GM20000 (cell line): ENCODE measurements around the gene PCGF3.
A peak's percentile ranks its signal among the peaks of the same experiment; 100 is the strongest.

ENCODE experiments used
- DNase-seq: peaks from one replicate; pipeline ENCODE4 v3.0.0; 2012; ENCODE audit warnings: low spot score
- TF ChIP-seq, protein P1 (sequence below): IDR thresholded peaks from 2 replicates; pipeline ENCODE4 v1.5.1; 2012; ENCODE audit warnings: mild to moderate bottlenecking, control low read depth; ENCODE audit errors: extremely low read depth, missing control alignments

Gene PCGF3, protein sequence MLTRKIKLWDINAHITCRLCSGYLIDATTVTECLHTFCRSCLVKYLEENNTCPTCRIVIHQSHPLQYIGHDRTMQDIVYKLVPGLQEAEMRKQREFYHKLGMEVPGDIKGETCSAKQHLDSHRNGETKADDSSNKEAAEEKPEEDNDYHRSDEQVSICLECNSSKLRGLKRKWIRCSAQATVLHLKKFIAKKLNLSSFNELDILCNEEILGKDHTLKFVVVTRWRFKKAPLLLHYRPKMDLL

DNA sequence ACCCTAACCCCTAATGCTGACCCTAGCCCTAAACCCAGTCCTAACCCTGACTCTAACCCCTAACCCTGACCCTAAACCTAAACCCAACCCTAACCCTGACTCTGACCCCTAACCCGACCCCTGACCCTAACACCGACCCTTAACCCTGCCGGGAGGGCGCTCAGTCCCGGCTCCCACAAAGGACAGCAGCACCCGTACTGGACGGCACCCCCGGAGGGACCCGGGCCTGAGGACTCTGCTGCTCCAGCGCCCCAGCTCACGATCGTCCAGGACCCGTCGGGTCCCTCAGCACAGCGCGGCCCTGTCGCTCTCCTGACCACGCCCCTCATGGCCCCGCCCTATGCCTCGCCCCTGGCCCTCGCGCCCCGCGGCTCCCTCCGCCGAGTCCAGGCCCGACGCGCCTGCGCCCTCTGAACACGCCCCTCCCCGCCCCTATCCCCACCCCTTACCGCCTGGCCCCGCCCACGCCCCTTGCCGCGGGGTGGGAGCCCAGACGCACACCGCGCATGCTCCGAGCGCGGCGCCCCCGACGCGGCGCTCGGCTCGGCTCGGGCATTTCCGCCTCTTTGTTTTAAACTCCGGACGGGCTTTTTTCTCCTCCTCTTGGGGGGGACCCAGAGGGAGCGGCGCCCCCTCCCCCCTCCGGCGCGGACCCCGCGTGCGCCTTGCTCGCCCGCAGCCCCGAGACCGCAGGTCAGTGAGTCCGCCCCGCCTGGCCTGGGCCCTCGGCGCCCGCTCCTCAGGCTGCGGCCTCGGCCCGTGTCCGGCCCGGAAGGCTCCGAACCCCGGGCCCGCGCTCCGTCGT is at the start of gene PCGF3:
Gene PCGF3 (plus strand): TSS at position 555 of the 805 bp plus-strand sequence. CDS start 27,849 bp downstream, outside the sequence.
- TF ChIP-seq, protein P1, sequence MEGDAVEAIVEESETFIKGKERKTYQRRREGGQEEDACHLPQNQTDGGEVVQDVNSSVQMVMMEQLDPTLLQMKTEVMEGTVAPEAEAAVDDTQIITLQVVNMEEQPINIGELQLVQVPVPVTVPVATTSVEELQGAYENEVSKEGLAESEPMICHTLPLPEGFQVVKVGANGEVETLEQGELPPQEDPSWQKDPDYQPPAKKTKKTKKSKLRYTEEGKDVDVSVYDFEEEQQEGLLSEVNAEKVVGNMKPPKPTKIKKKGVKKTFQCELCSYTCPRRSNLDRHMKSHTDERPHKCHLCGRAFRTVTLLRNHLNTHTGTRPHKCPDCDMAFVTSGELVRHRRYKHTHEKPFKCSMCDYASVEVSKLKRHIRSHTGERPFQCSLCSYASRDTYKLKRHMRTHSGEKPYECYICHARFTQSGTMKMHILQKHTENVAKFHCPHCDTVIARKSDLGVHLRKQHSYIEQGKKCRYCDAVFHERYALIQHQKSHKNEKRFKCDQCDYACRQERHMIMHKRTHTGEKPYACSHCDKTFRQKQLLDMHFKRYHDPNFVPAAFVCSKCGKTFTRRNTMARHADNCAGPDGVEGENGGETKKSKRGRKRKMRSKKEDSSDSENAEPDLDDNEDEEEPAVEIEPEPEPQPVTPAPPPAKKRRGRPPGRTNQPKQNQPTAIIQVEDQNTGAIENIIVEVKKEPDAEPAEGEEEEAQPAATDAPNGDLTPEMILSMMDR: no peak
- DNase-seq: peak; percentile 100

DNA sequence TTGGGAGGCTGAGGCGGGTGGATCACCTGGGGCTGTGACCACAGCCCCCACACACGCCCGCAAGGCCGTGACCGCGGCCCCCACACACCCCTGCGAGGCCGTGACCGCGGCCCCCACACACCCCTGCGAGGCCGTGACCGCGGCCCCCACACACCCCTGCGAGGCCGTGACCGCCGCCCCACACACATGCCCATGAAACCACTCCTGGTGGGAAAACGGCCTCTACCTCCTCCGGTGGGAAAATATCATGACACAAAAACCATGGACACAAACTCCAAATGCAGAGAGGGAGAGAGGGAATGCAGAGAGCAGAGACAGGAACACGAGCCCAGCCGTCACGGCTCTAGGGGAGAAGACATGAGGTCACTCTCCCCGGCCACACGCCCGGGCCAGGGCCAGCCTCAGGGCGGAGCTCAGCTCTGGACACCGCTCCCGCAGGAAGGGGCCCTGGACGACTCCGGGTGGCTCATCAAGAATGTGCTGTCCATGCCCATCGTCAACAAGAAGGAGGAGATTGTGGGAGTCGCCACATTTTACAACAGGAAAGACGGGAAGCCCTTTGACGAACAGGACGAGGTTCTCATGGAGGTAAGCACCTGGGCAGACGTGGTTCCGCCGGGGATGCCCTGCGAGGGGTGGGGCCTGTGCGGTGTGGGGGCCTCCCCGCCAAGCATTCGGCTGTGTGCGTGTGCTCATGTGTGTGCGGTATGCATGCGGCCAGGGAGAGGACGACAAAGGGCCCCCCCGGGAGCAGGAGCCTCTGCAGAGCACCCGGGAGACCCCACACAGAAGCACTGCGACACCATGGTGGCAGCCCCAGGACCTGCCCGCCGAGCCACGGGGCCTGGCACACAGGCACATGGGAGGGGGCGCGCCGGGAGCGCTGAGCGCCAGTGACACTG is 48.9 kb upstream of the PCGF3 start:
- DNase-seq: no peak
- TF ChIP-seq, protein P1: no peak

DNA sequence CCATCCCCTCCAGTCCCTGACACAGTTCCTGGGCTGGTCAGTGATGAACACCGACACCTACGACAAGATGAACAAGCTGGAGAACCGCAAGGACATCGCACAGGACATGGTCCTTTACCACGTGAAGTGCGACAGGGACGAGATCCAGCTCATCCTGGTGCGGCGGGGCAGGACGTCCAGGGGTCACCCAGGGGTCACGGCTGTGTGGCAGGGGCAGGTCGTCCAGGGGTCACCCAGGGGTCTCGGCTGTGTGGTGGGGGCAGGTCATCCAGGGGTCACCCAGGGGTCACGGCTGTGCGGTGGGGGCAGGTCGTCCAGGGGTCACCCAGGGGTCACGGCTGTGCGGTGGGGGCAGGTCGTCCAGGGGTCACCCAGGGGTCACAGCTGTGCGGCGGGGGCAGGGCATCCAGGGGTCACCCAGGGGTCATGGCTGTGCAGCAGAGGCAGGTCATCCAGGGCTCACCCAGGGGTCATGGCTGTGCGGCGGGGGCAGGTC is 48.2 kb upstream of the PCGF3 start:
- no peak for DNase-seq
- TF ChIP-seq, protein P1: no peak

DNA sequence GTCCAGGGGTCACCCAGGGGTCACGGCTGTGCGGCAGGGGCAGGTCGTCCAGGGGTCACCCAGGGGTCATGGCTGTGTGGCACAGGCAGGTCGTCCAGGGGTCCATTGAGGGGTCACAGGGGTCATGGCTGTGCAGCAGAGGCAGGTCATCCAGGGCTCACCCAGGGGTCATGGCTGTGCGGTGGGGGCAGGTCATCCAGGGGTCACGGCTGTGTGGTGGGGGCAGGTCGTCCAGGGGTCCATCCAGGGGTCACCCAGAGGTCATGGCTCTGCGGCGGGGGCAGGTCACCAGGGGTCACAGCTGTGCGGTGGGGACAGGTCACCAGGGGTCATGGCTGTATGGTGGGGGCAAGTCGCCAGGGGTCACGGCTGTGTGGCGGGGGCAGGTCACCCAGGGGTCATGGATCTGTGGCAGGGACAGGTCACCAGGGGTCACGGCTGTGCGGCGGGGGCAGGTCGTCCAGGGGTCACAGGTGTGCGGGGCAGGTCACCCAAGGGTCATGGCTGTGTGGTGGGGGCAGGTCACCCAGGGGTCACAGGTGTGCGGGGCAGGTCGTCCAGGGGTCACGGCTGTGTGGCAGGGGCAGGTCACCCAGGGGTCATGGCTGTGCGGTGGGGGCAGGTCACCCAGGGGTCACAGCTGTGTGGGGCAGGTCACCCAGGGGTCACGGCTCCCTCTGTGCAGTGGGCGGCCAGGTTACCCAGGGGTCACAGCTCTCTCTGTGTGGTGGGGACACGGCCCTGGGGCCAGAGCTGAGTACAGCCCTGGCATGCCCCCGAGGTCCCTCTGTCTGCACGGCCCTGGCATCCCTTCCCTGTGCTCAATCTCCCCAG is 47.6 kb upstream of the PCGF3 start:
- TF ChIP-seq, protein P1: no peak
- DNase-seq: no peak

DNA sequence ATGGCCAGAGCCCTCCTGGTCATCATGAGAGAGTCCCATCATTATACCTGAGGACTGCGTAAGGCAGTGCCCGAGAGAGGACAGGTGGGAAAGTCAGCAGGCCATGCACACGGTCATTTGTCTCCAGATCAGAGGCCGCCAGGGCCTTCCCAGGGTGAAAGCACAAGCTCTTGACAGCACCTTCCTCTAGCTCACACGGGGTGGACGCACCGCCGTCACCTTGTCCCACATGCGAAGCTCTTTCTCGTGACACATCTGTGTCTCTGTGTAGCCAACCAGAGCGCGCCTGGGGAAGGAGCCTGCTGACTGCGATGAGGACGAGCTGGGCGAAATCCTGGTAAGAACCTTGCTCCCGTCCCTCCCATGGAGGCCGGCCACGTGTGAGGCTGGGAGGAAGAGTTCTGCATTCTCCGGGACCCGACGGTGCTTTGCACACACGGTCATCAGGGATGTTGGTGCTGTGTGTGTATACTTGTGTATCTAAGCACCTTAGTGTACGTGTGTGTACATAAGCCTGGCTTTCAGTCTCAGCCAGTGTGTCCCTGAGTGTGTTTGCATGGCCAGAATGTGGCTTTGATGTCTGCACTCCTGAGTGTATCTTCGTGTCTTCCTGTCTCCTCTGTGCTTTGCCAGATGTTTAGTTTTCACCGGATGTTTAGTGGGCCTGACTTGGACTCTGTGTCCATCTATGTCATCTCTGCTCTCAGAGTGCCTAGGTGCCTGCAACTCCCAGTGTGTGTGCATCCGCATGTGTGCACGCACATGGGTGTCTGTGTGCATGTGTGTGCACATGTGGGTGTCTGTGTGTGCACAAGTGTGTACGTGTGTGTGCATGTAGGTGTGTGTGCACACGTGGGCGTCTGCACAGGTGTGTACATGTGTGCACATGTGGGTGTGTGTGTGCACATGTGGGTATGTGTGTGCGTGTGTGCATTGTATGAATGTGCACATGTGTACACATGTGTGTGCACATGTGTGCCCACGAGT is 46.7 kb upstream of the PCGF3 start:
- DNase-seq: no peak
- TF ChIP-seq, protein P1: no peak

DNA sequence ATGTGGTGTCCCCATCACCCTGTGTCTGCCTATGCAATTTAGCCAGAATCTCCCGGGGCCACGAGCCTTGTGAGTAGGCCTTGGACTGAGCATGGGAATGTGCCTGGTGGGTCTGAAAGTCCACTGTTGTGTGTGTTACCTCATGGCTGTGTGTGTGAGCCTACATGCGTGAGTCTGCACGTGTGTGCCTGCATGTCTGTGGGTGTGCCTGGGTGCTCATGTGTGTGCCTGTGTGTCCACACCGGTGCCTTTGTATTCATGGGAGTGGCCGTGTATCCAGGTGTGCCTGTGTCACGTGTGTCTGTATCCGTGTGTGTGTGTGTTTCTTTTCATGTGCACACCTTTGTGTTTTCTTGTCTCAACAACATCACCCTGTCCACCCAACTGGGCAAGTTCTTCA is 45.8 kb upstream of the PCGF3 start:
- no peak for DNase-seq

More for the DNA sequence above, 45.8 kb upstream of the PCGF3 start:
- TF ChIP-seq, protein P1: no peak
